DND-41 (cell line): Measurements from ENCODE around the gene SYNRG.

ENCODE experiments used
- ATAC-seq: fragments of 200-7000 bp; cut with Tn5 transposase; 3 replicates; pipeline ENCODE4 v1.9.1; 2021; ENCODE audit warnings: low read depth; ENCODE audit not compliant: insufficient read depth
- DNase-seq: peaks from one replicate; pipeline ENCODE4 v3.0.0-alpha.2; 2020
- H2AFZ ChIP-seq: 2 replicates; pipeline ENCODE4 v1.6.0; 2012; ENCODE audit warnings: low read depth, low read length
- H3K27ac ChIP-seq: 2 replicates; pipeline ENCODE4 v1.5.1; 2012; ENCODE audit warnings: low read length, inconsistent platforms
- H3K27me3 ChIP-seq: fragments of 200-600 bp; sonication (generic); 2 replicates; pipeline ENCODE4 v1.6.0; 2012; ENCODE audit warnings: low read length, mild to moderate bottlenecking, inconsistent platforms; ENCODE audit not compliant: insufficient read depth, poor library complexity
- H3K36me3 ChIP-seq: 2 replicates; pipeline ENCODE4 v1.5.1; 2012; ENCODE audit warnings: low read length, inconsistent platforms; ENCODE audit not compliant: insufficient read depth
- H3K4me1 ChIP-seq: 2 replicates; pipeline ENCODE4 v1.5.1; 2012; ENCODE audit warnings: mild to moderate bottlenecking, low read length; ENCODE audit not compliant: insufficient read depth
- H3K4me2 ChIP-seq: 2 replicates; pipeline ENCODE4 v1.6.0; 2012; ENCODE audit warnings: mild to moderate bottlenecking, moderate library complexity, low read length, inconsistent platforms; ENCODE audit not compliant: insufficient read depth
- H3K4me3 ChIP-seq, 2 experiments: fragments of 200-600 bp in 1 of 2; shearing (Covaris generic) in 1 of 2; 2 replicates each; pipeline ENCODE4 v1.5.1; 2012 to 2016; ENCODE audit warnings: inconsistent platforms in 2 of 2, low read length in 2 of 2, mild to moderate bottlenecking in 2 of 2, low read depth in 1 of 2, moderate library complexity in 1 of 2
- H3K79me2 ChIP-seq: 2 replicates; pipeline ENCODE4 v1.6.0; 2012; ENCODE audit warnings: low read length, inconsistent platforms; ENCODE audit not compliant: insufficient read depth
- H3K9ac ChIP-seq: 2 replicates; pipeline ENCODE4 v1.6.0; 2012; ENCODE audit warnings: low read depth, mild to moderate bottlenecking, inconsistent platforms, low read length, moderate library complexity
- H3K9me3 ChIP-seq: 2 replicates; pipeline ENCODE4 v1.5.1; 2012; ENCODE audit warnings: low read length, moderate library complexity, mild to moderate bottlenecking, inconsistent platforms; ENCODE audit not compliant: insufficient read depth, severe bottlenecking
- H4K20me1 ChIP-seq: 2 replicates; pipeline ENCODE4 v1.6.0; 2012; ENCODE audit warnings: low read length; ENCODE audit not compliant: insufficient read depth
- CTCF ChIP-seq: IDR thresholded peaks from 2 replicates; pipeline ENCODE4 v1.5.1; 2012; ENCODE audit warnings: borderline replicate concordance, low read length, moderate library complexity, mild to moderate bottlenecking; ENCODE audit not compliant: poor library complexity, severe bottlenecking; ENCODE audit errors: extremely low read depth
- EZH2 ChIP-seq: IDR thresholded peaks from 3 replicates; pipeline ENCODE4 v1.6.1; 2012; ENCODE audit warnings: borderline replicate concordance, low read depth, mild to moderate bottlenecking, moderate library complexity, low read length, inconsistent platforms; ENCODE audit not compliant: severe bottlenecking

SYNRG gene

GRCh38 chr17:37519251-37519985 is 89.8 kb downstream of the SYNRG start:
- H3K4me3 ChIP-seq: no peak overlapping the region
- TF ChIP-seq EZH2 (no peak), CTCF (no peak)
- peaks cover 76% of the 10 kb centered on the region for H3K36me3 ChIP-seq
- ATAC-seq: no peak
- no peaks in the 10 kb centered on the region for H4K20me1 ChIP-seq
- no peak overlapping the region for H2AFZ ChIP-seq
- no peak overlapping the region for H3K9ac ChIP-seq
- no peak for DNase-seq
- no peak overlapping the region for H3K4me2 ChIP-seq
- H3K27me3 ChIP-seq: no peaks in the 10 kb centered on the region
- H3K27ac ChIP-seq: peak overlapping the region; percentile 12
- H3K9me3 ChIP-seq: no peaks in the 10 kb centered on the region
- H3K79me2 ChIP-seq: no peaks in the 10 kb centered on the region
- no peaks in the 10 kb centered on the region for H3K4me1 ChIP-seq

DNA sequence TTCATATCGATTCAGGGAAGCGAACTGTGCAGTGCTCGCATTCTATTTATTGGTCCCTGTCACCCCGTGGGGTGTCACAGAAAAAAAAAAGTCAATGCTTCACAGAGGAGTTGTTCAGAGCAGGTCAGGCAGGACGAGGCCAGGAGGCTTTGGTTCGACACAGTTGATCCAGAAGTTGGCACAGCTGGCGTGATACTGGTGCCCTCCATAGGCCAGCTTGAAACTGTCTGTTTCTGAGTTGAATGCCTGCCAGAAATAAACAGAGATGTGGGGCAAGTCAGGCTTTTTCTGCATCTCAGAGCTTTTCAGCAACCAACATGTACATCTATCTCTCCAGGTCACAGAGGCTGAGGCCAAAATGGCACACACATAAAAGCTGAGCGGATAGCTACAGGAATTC is 90.4 kb downstream of the SYNRG start:
- Histone ChIP-seq H3K27ac (no peak overlapping the region), H3K9me3 (no peaks in the 10 kb centered on the region), H3K79me2 (no peaks in the 10 kb centered on the region), H3K27me3 (no peaks in the 10 kb centered on the region), H4K20me1 (peaks cover 2% of the 10 kb centered on the region; the same call in 1 of the 2 replicates), H3K4me2 (no peak overlapping the region), H3K36me3 (peaks cover 74% of the 10 kb centered on the region), H3K4me3 (no peak overlapping the region), H3K4me1 (no peaks in the 10 kb centered on the region), H3K9ac (no peak overlapping the region), H2AFZ (no peak overlapping the region)
- ATAC-seq (no peak), DNase-seq (no peak)
- TF ChIP-seq CTCF (no peak), EZH2 (no peak)

DNA sequence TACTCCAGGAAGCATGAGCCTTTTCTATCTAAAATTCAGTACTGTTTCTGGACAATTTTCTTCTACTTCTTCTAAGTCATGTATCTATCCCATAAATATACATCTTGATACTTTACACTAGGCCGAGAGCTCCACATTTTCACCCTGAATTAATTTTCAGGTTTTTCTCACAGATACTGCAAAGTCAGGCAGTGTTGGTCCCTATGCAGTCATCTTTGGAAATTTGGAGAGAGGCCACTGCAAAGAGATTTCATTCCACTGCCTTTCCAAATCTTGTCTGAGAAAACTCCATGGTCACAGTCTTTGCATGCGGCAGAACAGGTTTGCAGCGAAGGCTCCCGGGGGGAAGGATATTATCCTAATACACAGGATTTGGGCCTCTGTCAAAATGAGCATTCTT is 91.3 kb downstream of the SYNRG start:
- Histone ChIP-seq H3K36me3 (peaks cover 74% of the 10 kb centered on the region), H4K20me1 (peaks cover 4% of the 10 kb centered on the region; the same call in 1 of the 2 replicates), H3K4me2 (no peak overlapping the region), H3K4me3 (no peak overlapping the region), H3K4me1 (no peaks in the 10 kb centered on the region), H3K9ac (no peak overlapping the region), H3K9me3 (no peaks in the 10 kb centered on the region), H3K27me3 (no peaks in the 10 kb centered on the region), H3K27ac (no peak overlapping the region), H3K79me2 (no peaks in the 10 kb centered on the region), H2AFZ (no peak overlapping the region)
- ATAC-seq (no peak), DNase-seq (no peak)
- TF ChIP-seq EZH2 (no peak), CTCF (no peak)
